T-helper 22 cell (primary cell): ENCODE data around the gene GNB1L.
"Not testable (repeated sequence)": the region's sequence is repeated elsewhere in the genome, so short reads cannot be mapped to it uniquely, and the experiment has no call there.

Experiments used
- DNase-seq: peaks from one replicate; pipeline ENCODE4 v3.0.0-alpha.2; 2020; ENCODE audit warnings: low read depth

Gene GNB1L

DNA sequence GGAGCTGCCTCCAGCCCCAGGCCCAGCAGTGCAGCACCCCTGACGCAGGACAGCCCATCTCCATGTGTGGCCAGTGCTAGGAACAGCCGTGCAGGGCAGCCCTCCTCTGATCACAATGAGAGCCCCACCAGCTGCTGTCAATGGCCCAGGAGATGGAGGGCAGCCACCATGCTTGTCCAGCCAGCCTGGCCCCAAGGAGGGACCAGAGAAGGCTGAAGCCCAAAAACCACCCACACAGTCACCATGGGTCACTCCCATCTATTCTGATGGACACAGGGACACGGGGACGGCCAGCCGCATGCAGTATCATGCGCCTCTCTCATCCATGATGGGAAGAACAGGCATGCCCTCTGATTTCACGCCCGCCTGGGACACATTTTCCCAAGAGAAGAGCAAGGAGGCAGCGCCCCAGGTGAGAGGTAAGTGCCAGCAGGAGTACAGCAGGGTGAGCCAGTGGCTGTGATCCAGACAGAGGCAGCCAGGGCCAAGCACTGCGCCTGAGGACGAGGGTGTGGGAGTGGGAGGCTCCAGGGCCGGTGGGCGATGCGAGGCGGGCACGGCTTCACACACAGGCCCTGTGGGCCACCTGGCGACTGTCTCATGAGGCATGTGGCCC is 33.6 kb upstream of the GNB1L start:
- no peak for DNase-seq

DNA sequence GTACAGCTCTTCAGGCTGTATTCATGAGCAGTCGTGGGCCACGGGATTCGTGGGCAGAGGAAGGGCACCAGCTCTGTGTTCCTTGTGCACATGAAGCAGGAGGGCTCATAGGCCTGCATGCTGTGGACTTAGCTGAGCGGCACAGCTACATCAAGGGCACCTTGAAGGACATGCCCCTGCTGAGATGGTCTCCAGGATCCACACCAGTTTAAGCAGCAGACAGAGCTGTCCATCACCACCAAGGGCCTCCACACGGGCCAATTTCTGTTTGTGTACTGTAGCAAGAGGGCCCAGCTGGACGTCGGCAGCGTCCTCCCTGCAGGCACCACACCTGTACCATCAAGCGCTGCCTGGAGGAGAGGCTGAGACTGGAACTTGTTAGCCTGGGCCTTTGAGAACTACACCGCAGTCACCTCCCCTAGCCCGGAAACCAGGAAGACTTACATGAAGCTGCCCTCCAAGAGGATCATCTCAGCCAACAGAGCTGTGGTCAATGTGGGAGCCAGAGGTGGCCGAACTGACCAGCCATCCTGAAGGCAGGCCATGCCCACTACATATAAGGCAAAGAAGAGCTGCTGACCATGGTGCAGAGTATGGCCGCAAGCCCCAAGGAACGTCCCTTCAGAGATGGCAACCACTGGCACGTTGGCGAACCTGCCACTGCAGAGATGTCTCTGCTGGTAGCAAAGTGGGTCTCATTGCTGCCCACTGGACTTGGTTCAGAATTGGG is 32.7 kb upstream of the GNB1L start:
- DNase-seq: no peak

DNA sequence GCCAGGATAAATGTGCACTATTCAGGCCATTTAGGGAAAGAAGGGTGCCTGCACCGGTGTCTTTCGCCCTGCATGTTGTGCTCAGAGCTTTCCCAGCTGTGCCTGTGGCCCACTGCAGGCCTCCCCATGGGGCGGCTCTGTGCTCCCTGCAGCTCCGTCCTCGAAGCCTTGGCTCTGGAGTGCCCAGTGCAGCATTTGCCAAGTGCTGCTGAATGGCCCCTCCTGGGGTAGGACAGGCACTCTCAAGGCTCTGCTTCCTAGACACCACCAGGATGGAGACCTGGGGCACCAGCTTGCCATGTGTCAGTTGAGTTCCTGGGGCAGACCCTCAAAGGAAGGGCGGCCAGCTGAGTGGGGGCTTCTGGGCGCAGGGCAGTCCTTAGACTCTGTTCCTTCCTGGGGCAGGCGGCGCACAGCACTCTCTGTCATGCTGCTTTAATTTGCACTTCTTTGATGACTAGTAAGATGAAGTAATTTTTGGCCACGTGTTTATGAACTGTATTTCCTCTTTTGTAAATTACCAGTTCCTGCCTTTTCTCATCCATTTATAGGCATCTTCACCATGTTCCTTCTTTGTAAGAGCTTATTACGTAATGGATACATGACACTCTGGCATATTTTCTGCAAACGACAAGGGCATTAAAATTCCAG is 32.1 kb upstream of the GNB1L start:
- no peak for DNase-seq

DNA sequence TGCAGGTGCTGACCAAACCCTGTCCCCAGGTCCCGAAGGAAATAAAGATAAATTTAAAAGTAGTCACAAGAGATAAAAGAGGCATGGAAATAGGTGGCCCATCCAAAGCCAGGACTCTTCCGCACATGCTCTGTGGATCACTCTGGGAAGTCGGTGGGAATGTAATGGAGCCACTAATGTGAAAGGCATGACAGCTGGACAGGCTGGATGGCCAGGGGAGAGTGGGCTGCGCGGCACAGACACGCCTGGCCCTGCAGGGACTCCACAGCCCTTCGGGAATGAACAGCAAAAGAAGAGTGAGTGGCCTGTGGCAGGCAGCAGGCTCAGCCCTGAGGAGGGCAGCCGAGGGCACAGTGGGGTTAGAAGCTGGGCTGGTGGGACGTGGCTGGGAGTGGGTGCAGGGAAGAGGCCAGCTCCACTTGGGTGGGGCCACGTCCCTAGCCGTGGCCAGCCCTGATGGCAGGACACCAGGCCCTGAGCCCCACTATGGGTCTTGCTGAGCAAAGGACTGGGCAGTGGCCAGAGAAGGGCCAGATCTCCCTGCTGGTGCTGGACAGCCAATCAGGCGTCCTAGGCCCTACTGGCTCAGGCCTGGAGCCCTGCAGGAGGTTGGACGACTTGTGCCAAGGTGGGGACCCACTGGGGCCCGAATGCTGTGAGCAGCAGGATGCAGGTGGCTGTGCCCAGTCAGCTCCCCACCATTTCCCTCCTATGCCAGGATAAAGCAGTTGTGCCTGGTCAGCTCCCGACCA is 31.3 kb upstream of the GNB1L start:
- no peak for DNase-seq

DNA sequence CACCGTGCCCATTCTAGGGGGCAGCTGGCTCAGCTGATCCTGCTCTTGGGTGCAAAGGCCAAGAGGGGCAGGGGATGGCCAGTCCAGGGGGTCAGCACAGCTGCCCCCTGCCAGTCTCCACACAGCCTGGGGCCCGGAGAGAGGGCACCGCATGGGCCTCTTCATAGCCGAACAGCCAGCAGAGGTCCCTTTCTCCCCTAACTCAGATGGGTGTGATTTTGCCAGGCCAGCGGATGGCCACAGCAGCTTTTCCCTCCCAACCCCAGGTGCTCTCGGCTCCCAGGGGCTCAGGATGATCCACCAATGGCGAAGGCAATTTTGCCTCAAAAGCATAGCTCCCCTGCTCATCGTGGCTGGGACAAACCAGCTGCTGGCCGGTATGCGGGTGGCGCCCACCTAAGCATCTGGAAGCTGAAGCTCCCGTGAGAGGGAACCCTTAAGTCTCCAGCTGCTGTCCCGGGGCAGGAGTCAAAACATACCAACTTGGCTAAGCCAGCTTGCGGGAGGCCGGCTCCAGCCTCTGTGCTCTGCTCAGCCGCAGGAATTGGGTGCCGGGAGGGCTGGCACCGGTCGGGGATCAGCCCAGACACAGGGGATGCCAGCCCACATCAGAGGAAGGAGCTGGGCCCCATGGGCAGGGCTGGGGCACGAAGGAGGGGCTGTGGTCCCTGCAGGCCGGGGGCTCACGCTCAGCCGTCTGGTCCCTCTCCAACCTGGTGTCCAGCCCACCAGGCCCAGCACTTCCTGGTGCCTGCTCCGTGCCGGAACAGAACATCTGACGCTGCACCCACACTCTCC is 30.5 kb upstream of the GNB1L start:
- no peak for DNase-seq

DNA sequence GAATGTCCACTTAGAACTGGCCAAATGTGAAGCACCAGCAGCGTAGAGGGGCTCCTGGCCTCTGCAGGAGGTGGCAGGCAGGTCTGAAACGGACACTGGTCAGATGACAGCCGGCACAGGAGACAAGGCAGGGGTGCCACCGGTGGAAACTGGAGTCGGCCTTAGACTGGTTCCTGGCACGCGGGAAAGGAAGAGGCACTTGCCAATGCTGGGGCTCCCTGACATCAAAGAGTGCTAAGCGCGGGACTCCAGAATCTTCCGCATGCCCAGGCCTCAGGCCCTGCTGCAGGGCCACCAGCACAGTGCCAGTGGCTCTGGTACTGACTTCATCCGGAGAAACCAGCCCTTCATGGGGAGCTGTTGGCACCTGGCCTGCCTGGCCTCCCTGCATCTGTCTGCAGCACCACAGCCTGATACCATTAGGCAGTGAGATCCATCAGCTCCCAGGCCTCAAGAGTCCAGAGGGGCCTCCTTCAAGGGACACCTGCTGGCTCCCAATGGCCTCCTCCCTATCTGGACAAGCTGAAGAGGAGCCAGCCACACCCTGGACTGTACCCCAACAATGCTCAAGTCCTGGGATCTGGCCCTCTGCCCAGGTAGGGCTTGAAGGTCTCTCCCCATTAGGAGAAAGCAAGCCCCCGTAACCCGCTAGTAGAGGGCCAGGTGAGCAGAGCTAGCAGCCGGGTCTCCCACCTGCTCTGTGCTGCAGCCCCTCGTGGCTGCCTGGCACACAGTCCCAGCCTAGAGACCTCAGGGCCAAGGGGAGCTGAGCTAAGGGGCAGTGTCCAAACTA is 29.7 kb upstream of the GNB1L start:
- no peak for DNase-seq

DNA sequence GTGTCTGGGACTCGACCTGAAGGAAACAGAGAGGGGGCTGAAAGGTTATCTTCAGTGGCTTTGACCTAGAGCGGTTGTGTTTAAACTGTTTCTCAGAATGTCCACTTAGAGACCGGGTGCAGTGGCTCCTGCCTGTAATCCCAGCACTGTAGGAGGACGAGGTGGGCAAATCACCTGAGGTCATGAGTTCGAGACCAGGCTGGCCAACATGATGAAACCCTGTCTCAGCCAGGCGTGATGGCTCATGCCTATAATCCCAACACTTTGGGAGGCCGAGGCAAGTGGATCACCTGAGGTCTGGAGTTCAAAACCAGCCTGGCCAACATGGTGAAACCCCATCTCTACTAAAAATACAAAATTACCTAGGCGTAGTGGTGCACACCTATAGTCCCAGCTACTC is 28.8 kb upstream of the GNB1L start:
- DNase-seq: not testable (repeated sequence)

DNA sequence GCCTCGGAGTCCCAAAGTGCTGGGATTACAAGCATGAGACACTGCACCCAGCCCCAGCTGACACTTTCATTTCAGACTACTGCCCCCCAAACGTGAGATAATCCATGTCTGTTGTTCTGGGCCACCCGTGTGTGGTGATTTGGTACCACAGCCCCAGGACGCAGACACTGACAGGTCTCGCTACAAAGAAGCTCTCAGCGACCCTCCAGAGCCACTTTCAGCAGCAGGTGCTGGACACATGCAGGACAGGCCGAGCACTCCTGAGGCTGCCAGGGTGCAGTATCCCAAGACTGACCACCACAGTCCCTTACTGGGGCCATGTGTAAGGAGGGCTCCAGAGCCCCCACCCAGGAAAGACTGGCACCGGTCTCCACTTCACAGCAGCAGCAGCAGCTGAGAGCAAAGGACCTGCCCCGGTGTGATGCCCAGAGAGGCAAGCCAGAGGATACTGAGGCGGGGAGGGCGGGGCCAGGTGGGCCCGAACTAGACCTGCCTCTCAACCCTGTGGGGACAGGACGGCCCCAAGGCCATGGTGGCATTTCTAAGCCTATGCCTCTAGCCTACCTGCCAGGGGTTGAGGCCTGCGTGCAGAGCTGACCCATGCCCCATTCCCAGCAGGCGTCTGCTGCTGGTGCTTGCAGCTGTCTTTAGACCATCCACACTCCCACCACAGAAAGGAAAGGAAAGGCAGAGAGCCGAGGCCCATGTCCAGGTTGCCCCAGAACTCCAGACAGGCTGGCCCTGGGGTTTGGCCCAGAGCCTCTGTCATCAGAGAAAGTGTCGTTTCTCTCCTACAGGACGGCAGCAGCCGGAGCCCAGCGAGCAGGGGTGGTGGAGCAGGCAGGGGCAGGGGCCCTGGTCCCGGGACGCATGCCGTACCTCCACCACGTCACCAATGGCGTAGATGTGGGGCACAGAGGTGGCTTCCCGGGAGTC is 28.0 kb upstream of the GNB1L start:
- DNase-seq: no peak

DNA sequence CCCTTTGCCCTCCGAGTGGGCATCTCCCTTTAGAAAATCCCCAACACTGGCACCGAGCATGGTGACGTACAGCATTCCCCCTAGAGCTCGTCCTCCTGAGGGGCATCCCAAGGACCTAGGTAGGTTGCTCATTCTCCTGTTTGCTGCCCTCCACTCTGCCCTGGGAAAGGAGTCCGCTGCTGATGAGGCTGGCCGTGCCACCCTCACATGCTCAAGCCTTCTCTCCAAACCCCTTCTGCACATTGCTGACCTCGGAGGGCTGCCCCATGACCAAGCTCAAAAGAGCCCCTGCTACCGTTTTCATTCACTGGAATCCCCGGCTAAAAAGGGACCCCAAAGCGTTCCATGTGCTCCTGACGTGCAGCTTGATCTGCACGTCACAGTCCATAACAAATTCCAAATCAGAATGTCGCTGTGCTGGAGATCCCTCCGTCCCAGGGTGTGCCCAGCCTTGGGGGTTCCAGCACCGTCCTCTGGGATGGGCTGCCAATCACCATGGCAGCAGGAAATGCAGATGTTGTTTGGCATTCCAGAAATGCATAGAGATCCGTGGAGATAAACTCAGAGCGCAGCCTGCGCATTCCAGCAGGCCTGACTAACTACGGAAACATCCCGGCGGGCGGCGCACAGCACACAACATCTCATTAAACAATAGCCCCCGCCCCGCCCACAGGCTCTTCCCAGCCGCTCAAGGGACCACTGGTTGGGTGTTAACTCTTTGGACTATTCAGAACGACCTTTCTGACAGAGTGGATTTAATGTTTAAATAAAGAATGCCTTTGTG is 26.3 kb upstream of the GNB1L start:
- no peak for DNase-seq

DNA sequence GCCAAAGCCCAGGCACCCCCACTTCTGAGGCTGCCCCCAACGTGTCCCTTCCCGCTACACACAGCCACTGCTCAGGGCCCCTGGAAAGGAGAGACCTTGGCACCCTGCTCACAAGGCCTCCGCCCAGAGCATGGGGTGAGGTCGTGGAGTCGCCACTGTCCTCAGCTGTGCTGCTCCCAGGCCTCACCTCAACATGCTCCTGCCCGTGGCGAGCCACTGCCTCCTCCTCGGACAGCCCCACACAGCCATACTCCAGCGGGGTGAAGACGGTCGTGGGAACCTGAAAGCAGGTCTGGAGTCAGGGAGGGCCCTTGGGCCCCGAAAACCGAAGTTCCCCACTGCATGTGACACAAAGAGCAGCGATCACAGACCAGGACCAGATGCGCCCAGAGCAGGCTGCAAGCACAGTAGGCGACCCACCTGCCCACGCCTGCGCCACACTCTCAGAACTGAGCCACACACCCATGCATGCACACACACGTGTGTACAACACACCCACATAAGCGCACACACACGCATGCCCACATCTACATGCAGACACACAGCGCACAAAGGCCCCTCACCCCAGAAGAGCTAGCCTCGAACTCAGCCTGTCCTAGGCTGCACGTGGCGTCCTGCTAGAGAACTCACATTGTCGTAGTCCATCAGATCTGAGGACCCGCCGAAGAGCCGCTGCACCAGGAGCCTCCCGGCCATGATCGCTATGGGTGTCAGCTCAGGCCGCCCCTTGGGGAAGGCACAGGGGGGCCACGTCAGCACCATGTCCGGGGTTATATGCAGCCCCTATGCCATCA is 25.5 kb upstream of the GNB1L start:
- no peak for DNase-seq

DNA sequence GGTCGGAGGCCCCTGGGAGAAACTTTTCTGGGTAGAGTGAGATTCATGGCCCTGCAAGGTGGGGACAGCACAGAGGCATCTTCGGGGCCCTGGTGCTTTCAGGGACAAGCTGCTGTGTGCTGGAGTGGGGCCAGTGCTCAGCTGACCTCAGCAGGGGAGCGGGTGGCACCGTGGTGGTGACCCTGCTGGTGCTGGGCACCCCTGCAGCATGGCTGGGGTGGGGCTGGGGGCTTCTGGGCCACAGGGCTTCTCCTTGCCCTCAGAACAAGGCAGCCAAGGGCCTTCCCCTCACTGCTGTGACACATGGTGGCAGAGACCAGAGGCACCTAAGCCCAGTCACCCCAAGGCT is 24.9 kb upstream of the GNB1L start:
- DNase-seq: no peak

DNA sequence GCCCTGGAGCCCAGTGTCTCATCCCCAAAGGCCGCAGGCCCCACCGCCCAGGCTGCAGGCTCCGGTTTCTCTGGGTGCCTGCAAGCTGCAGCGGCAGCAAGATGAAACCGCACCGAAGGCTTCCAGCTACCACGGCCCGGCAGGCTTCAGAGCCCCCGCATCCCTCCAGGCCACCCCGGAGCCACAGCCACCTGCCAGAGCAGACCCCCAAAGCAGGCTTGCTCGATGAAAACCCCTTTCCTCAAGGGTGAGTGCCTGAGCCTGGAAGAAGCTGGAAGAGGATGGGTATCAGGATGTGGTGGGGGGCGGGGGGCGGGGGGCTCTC is 24.5 kb upstream of the GNB1L start:
- no peak for DNase-seq

DNA sequence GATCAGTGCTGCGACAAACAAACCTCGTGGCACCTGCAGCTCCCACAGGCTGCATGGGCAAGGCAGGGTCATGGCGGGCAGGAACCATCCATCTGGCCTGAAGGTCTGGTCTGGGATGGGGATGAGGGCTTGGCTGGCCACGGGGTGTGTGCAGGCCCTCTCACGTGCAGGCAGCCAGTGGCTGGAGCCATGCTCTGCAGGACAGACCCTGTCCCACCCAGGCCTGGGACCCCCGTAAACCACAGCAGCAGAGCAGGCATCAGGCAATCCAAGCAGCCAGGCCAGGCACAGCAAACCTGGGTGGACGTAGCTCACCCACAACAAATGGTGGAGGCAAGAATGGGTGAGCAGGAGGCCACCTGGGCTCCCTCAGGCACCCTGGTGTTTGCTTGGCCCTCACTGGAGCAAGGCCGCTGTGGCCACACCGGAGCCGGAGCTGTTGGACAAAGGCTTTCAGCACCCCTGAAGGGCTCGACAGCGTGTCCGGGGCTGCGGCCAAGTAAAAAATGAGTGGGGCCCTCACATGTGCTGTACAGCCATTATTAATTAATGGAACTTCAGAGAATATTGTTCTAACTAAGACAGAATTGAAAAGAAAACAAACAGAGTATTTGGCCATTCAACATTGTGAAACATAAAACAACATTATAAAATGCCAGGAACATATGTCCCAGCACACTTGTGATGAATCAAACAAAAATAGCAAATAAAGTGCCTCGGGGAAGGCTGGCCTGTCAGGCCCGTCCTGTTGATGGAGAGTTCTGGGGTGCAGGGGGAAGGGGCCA is 24.0 kb upstream of the GNB1L start:
- no peak for DNase-seq

DNA sequence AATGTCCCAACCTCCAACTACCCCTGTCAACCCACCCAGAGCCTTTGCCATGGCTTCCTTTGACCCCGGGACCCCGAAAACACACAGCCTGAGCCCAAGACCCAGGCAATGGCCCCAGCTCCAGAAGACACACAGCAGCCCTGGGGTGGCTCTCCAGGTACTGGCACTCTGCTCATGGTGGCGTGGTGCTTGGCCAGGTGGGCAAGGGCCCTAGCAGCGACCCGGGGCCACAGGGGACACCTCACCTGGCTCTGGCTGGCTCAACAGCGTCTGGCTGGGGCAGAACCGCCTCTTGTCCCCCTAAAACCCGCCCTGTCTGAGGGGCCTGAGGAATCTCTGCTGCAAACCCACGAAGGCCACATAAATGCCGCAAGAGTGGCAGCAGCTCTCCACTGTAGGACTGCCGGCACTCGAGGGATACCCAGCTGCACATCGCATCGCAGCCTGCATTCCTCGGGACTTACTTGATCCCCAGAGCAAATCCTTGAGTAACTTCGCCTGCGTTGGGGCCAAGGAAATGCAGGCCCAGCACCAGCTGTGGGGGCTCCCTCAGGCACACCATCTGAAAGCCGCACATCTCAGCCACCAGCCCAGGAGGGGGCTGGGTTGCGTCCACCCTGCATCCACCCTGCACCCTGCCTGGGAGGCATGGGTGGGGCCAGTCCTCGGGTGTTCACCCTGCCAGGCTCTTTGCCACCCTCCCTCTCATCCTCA is 23.1 kb upstream of the GNB1L start:
- no peak for DNase-seq

DNA sequence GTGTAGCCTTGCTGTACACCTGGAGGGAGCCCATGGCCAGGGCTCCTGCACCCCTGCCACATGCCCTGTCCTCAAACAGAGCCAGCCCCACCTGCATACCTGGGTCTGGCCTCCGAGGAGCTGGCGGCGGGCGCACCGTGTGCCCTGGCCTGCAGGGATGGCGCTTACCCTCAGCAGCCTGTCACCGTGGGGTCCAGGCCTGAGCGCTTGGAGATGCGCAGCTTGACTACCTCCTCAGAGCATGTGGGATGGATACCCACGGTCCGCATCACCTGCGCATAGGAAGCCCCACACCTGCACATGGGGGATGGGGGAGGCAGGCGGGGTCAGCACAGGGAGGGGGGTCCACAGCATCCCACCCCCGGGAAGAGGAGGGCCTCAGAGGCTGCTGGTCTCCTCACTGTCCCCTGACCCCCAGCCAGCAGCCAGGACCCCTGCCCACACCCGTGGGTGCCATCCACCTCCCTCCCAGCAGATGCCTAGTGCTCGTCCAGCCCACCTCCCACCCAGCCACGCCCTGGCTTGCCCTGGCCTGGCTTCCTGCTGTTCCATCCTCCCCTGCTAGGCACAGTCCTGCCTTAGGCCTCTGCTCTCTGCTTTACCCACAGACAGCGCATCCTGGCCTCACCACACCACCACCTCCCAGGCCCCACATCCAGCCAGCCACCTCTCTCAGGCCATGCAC is 22.4 kb upstream of the GNB1L start:
- no peak for DNase-seq

DNA sequence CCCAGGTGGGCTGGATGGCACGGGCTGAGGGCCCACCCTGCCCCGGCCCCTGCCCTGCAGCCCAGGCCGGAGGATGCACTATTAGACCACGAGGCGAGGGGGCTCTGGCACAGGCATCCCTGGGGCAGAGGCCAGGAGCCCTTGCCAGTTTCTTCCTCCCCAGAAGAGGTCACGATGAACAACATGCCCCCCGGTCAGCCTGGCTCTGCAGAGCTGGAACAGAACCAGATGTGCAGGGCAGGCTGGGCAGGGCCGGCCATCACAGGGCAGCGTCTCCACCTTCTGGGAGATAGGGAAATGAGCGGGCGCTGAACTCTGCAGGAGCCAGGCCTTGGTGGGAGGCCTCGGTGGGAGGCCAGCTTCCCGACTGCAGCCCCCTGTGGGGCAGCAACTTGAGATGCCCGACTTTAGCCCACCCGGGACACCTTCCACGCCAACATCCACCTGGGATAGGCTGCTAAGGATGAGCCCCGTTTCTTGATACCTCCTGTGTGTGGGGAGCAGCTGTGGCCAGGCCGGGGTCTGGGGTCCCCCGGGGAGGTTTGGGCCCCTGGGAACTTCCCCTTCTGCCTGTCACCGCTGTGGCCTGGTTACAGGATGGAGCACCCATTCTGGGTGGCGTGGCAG is 21.8 kb upstream of the GNB1L start:
- DNase-seq: no peak
